GM19438 (cell line): Measurements from ENCODE around the gene ARSK.
A peak's percentile ranks its signal among the peaks of the same experiment; 100 is the strongest.
"Not testable (repeated sequence)": the region's sequence is repeated elsewhere in the genome, so short reads cannot be mapped to it uniquely, and the experiment has no call there.

Experiments used
- ATAC-seq: cut with Tn5 transposase; IDR thresholded peaks from one replicate; pipeline ENCODE4 v1.9.1; 2021; ENCODE audit warnings: low read depth; ENCODE audit not compliant: unreplicated experiment

Gene ARSK

GRCh38 chr5:95620870-95621838 lies 66.3 kb downstream of the ARSK start:
- ATAC-seq = peak; percentile 55

GRCh38 chr5:95621839-95622629 lies 67.1 kb downstream of the ARSK start:
- ATAC-seq = no peak

- no peak for ATAC-seq
These were observed 68.8 kb downstream of the ARSK start for GRCh38 chr5:95623706-95624105.

- no peak for ATAC-seq
These were observed 69.5 kb downstream of the ARSK start for GRCh38 chr5:95624368-95624767.

GRCh38 chr5:95626701-95627100 lies 71.8 kb downstream of the ARSK start:
- ATAC-seq = no peak

GRCh38 chr5:95627971-95628810 lies 73.3 kb downstream of the ARSK start:
- no peak for ATAC-seq

GRCh38 chr5:95628933-95629332 lies 74.0 kb downstream of the ARSK start:
- no peak for ATAC-seq

- no peak for ATAC-seq
These were observed 75.6 kb downstream of the ARSK start for GRCh38 chr5:95630394-95630917.

- peak; percentile 12 for ATAC-seq
These were observed 76.5 kb downstream of the ARSK start for GRCh38 chr5:95631255-95631958.

GRCh38 chr5:95631991-95632675 lies 77.2 kb downstream of the ARSK start:
- ATAC-seq = peak; percentile 95

GRCh38 chr5:95632942-95633341 lies 78.0 kb downstream of the ARSK start:
- ATAC-seq = not testable (repeated sequence)

GRCh38 chr5:95633671-95634070 lies 78.8 kb downstream of the ARSK start:
- ATAC-seq = no peak

- ATAC-seq = no peak
These were observed 79.2 kb downstream of the ARSK start for GRCh38 chr5:95634081-95634480.

GRCh38 chr5:95638632-95639031 lies 83.7 kb downstream of the ARSK start:
- no peak for ATAC-seq

- ATAC-seq = no peak
These were observed 86.9 kb downstream of the ARSK start for GRCh38 chr5:95641741-95642220.

- ATAC-seq = no peak
These were observed 88.3 kb downstream of the ARSK start for GRCh38 chr5:95643152-95643551.

GRCh38 chr5:95644351-95645042 lies 89.6 kb downstream of the ARSK start:
- peak; percentile 31 for ATAC-seq

GRCh38 chr5:95646226-95646568 lies 91.3 kb downstream of the ARSK start:
- ATAC-seq = not testable (repeated sequence)
